MCF 10A (cell line): ENCODE results near the gene PRRT1. TPM values are rescaled to one million over a fixed set of nuclear protein-coding genes. Genes with fewer than 3 reads are reported as not detected.
"Not testable (repeated sequence)": the region's sequence is repeated elsewhere in the genome, so short reads cannot be mapped to it uniquely, and the experiment has no call there.

ENCODE experiments used
- BruUV-seq: library from RNA; stranded (reverse); fragments of 400-500 nt; replicated peaks from 2 replicates; lab custom pipeline; 2021; lab: Mats Ljungman, UMichigan
- CTCF ChIA-PET: fragments of 300-600 bp; sonication (Branson Sonifier 250); formaldehyde crosslinking; extraction: SDS; loops from one replicate; lab custom pipeline; 2021; ENCODE audit warnings: antibody characterized with exemption, inconsistent platforms; lab: Yijun Ruan, JAX
- POLR2A ChIA-PET: fragments of 300-600, 350-650 bp; sonication (Branson Sonifier 250); formaldehyde crosslinking; extraction: SDS; loops from one replicate; lab custom pipeline; 2020; ENCODE audit warnings: antibody characterized with exemption, inconsistent platforms; lab: Yijun Ruan, JAX
- DNase-seq: peaks from one replicate; pipeline ENCODE4 v3.0.0-alpha.2; 2018; ENCODE audit not compliant: unreplicated experiment
- H3K27ac Mint-ChIP-seq: one replicate; pipeline ENCODE4 v1.8.0; 2022; ENCODE audit warnings: mild to moderate bottlenecking, low read depth, mixed read lengths; ENCODE audit not compliant: unreplicated experiment
- H3K27me3 Mint-ChIP-seq: one replicate; pipeline ENCODE4 v1.8.0; 2022; ENCODE audit warnings: mixed read lengths; ENCODE audit not compliant: insufficient read depth, unreplicated experiment
- H3K36me3 Mint-ChIP-seq: one replicate; pipeline ENCODE4 v1.8.0; 2022; ENCODE audit warnings: mild to moderate bottlenecking, moderate library complexity, mixed read lengths; ENCODE audit not compliant: insufficient read depth, unreplicated experiment
- H3K4me1 Mint-ChIP-seq: one replicate; pipeline ENCODE4 v1.8.0; 2022; ENCODE audit warnings: mixed read lengths; ENCODE audit not compliant: insufficient read depth, unreplicated experiment
- H3K4me3 Mint-ChIP-seq: one replicate; pipeline ENCODE4 v1.8.0; 2022; ENCODE audit warnings: mild to moderate bottlenecking, moderate library complexity, mixed read lengths; ENCODE audit not compliant: unreplicated experiment
- H3K9me3 Mint-ChIP-seq: one replicate; pipeline ENCODE4 v1.8.0; 2022; ENCODE audit warnings: mixed read lengths; ENCODE audit not compliant: unreplicated experiment
- intact Hi-C: fragments of 100-400 bp; cut with micrococcal nuclease; formaldehyde crosslinking; loops from 2 replicates; pipeline ENCODE4 v1.14.1; 2022
- total RNA-seq: library from RNA; stranded (reverse); gene quantifications from 2 replicates; pipeline ENCODE4 v1.2.3, GENCODE V29; 2022
- TF ChIP-seq, protein P1 (sequence below): fragments of 200-600 bp; IDR thresholded peaks from one replicate; pipeline ENCODE4 v1.8.0; 2022; ENCODE audit warnings: antibody characterized with exemption, mild to moderate bottlenecking; ENCODE audit not compliant: unreplicated experiment

Gene PRRT1
- total RNA-seq, 1 experiment from 2014 or later: 0.19 TPM

DNA sequence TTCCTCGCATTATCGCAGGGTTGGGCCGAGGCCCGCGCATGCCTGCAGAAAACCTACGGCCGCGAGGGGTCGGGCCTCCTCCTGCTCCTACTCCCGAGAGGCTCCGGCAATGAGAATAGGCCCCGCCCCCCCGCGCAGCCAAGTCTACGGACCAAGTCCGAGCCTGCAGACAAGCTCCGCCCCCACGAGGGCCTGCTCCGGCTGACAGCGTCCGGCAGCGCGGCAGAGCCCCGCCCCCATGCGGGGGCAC, 43.8 kb upstream of the PRRT1 start:
- H3K9me3 Mint-ChIP-seq: no peaks in the 10 kb centered on the region
- ChIA-PET POLR2A (interaction anchor here (0.5 to 5.9 kb wide), 38 partner anchors 8 to 1235 kb away, joined by 3 to 112 read pairs (median 4); partner anchors contain the start of genes AGPAT1, ATF6B, BAG6 and BRD2), CTCF (interaction anchor here (0.6 to 1.3 kb wide), 10 partner anchors 16 to 834 kb away, joined by 3 to 5 read pairs (median 4); partner anchors contain the start of genes AGPAT1, PSMB9 and TAP1)
- H3K27me3 Mint-ChIP-seq: no peaks in the 10 kb centered on the region
- DNase-seq: peak; percentile 99
- TF ChIP-seq, protein P1, sequence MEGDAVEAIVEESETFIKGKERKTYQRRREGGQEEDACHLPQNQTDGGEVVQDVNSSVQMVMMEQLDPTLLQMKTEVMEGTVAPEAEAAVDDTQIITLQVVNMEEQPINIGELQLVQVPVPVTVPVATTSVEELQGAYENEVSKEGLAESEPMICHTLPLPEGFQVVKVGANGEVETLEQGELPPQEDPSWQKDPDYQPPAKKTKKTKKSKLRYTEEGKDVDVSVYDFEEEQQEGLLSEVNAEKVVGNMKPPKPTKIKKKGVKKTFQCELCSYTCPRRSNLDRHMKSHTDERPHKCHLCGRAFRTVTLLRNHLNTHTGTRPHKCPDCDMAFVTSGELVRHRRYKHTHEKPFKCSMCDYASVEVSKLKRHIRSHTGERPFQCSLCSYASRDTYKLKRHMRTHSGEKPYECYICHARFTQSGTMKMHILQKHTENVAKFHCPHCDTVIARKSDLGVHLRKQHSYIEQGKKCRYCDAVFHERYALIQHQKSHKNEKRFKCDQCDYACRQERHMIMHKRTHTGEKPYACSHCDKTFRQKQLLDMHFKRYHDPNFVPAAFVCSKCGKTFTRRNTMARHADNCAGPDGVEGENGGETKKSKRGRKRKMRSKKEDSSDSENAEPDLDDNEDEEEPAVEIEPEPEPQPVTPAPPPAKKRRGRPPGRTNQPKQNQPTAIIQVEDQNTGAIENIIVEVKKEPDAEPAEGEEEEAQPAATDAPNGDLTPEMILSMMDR: no peak
- no peaks in the 10 kb centered on the region for H3K36me3 Mint-ChIP-seq
- H3K4me3 Mint-ChIP-seq: peak overlapping the region; percentile 93
- intact Hi-C loops: loop anchor here (1.0 kb wide), 2 partner anchors 17 to 76 kb away; partner anchors contain the start of gene RNF5
- H3K27ac Mint-ChIP-seq: peak overlapping the region; percentile 98
- H3K4me1 Mint-ChIP-seq: peaks cover 12% of the 10 kb centered on the region
- BruUV-seq: no TSS peak

DNA sequence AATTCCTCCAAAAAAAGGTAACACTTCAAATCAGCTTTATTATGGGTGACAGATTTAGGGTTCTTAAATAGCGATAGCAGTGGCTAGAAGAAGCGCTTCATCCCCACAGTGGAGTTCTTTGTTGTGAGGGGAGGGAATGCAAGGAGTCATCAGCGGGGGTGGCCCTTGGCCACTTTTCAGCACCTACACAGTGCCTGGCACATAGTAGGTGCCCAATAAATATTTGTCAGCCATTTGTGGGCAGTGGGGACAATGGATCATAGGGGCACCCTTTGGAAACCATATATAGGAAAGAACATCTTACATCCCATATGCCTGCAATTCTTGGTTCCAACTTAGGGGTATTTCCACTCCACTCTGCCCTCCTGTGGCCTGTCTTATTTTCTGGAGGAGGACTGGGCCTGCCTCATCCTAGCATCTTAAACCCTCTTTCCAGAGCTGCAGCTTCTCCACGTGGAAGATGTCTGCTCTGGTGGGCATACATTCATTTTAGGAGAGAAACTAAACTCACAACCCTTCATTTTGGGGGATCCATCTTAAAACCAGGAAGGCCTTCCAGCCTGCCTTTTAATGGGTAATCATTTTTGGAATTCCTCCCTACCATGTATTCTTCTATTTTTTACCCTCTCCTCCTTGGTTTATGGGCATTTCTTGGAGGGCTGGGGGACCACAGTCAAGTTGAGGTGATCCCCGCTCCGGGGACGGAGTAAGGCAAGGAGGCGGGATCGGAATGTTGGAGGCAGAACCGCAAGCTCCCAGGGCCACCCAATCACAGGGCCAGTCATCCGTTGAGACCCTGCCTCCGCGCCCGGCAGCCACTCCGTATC, 43.3 kb upstream of the PRRT1 start:
- intact Hi-C loops: loop anchor here (1.0 kb wide), 2 partner anchors 17 to 76 kb away; partner anchors contain the start of gene RNF5
- TF ChIP-seq, protein P1: peak; percentile 43
- H3K36me3 Mint-ChIP-seq: no peaks in the 10 kb centered on the region
- POLR2A ChIA-PET: interaction anchor here (0.5 to 5.9 kb wide), 38 partner anchors 8 to 1234 kb away, joined by 3 to 112 read pairs (median 4); partner anchors contain the start of genes AGPAT1, ATF6B, BAG6 and BRD2
- no peaks in the 10 kb centered on the region for H3K27me3 Mint-ChIP-seq
- H3K27ac Mint-ChIP-seq: peak overlapping the region; percentile 98
- CTCF ChIA-PET: interaction anchor here (0.6 to 1.3 kb wide), 7 partner anchors 16 to 659 kb away, joined by 3 to 5 read pairs (median 4); partner anchors contain the start of genes AGPAT1, ATF6B, PSMB9 and TAP1
- H3K4me3 Mint-ChIP-seq: peak overlapping the region; percentile 93
- peak; percentile 58 for DNase-seq
- TSS peak; percentile 93 for BruUV-seq
- no peaks in the 10 kb centered on the region for H3K9me3 Mint-ChIP-seq
- peaks cover 12% of the 10 kb centered on the region for H3K4me1 Mint-ChIP-seq

DNA sequence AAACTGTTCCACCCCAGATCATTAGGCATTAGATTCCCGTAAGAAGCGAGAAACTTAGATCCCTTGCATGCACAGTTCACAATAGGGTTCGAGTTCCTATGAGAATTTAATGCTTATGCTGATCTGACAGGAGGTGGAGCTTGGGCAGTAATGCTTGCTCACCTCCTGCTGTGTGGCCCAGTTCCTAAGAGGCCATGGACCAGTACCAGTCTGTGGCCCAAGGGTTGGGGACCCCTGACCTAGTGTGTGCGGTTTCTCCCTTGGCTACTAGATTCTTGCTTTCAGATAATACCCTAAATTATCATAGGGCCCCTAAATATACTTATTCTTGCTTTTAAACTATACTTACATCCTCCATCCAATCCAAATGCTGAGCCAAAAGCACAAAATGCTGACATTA, 42.6 kb upstream of the PRRT1 start:
- Mint-ChIP-seq H3K36me3 (no peaks in the 10 kb centered on the region), H3K27me3 (no peaks in the 10 kb centered on the region), H3K9me3 (no peaks in the 10 kb centered on the region), H3K27ac (no peak overlapping the region), H3K4me3 (no peak overlapping the region), H3K4me1 (peaks cover 12% of the 10 kb centered on the region)
- intact Hi-C loops: no loop called here
- BruUV-seq: no TSS peak
- CTCF ChIA-PET: interaction anchor here (0.6 to 1.3 kb wide), 3 partner anchors 65 to 620 kb away, joined by 3 to 5 read pairs (median 4); partner anchors contain the start of gene ATF6B
- POLR2A ChIA-PET: interaction anchor here (1.3 to 5.9 kb wide), 5 partner anchors 16 to 777 kb away, joined by 3 to 112 read pairs (median 16); partner anchors contain the start of genes AGPAT1, ATF6B, BRD2 and FKBPL
- DNase-seq: no peak
- TF ChIP-seq, protein P1: no peak

DNA sequence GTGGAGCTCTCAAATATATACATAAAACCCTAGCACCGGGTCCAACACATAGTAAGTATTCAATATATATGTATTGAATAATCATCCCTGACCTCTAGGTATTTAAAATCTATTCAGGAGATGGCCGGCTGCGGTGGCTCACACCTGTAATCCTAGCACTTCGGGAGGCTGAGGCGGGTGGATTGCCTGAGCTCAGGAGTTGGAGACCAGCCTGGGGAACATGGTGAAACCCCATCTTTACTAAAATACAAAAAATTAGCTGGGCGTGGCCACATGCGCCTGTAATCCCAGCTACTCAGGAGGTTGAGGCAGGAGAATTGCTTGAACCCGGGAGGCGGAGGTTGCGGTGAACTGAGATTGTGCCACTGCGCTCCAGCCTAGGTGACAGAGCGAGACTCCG, 41.4 kb upstream of the PRRT1 start:
- CTCF ChIA-PET: interaction anchor here (0.6 to 1.2 kb wide), 4 partner anchors 10 to 1768 kb away, joined by 3 to 4 read pairs (median 4); no protein-coding TSS in a partner anchor
- H3K4me3 Mint-ChIP-seq, H3K27me3 Mint-ChIP-seq, H3K27ac Mint-ChIP-seq, H3K9me3 Mint-ChIP-seq, DNase-seq, H3K36me3 Mint-ChIP-seq, BruUV-seq, intact Hi-C loops: not testable (repeated sequence)
- H3K4me1 Mint-ChIP-seq: peaks cover 22% of the 10 kb centered on the region
- POLR2A ChIA-PET: interaction anchor here (0.6 to 5.9 kb wide), 2 partner anchors 15 to 281 kb away, joined by 3 to 112 read pairs; partner anchors contain the start of genes AGPAT1 and RNF5
